Activated T-helper 1 cell treated with anti-CD3 and anti-CD28 coated beads, Interleukin-12 subunit alpha, Interleukin-12 subunit beta, Interleukin-2, Interleukin-4 antibody, amounts not matched to agents 30 ng/mL and 10 ng/mL and 1 ng/mL, durations not matched to agents 14 hours and 24 hours and 36 hours (primary cell): ENCODE data around the gene TPH2. TPM values are rescaled to one million over a fixed set of nuclear protein-coding genes. Genes with fewer than 3 reads are reported as not detected.

ENCODE experiments used
- total RNA-seq: library from RNA; stranded (reverse); gene quantifications from 2 replicates; pipeline ENCODE4 v1.2.3, GENCODE V29; 2022

The TPH2 gene
- total RNA-seq, 1 donor from 2014 or later: not detected

Other genes starting within 250 kb of the TPH2 start
- 100 and 105 TPM in 2 replicates for gene RAB21, start 184.0 kb upstream of the TPH2 start, total RNA-seq
- 41.3 and 41.8 TPM in 2 replicates for gene TBC1D15, start 99.1 kb upstream of the TPH2 start, total RNA-seq